Activated T-cell treated with anti-CD3 and anti-CD28 coated beads for 4 hours (primary cell): ENCODE measurements around the gene PAOX.
"Not testable (repeated sequence)": the region's sequence is repeated elsewhere in the genome, so short reads cannot be mapped to it uniquely, and the experiment has no call there.

Source experiments
- DNase-seq: peaks from one replicate; pipeline ENCODE4 v3.0.0-alpha.2; 2020

PAOX gene

GRCh38 chr10:133365461-133366129 lies 13.5 kb upstream of the PAOX start:
- DNase-seq: no peak

DNA sequence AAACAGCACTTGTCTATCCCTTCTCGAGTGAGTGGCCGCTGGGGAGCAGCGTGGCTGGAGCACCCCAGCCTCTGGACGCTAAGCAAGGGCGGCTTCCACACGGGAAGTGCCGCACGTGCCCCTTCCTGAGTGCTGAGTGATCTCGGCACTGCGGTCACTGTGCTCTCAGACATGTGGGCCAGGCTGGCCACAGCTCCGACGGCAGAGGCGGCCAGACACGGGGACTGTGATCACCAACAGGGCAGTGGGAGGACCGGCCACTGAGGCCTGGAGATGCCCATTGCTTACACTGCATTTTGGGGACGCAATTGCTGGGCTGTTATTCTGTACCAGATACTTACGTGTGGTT lies 13.0 kb upstream of the PAOX start:
- no peak for DNase-seq

DNA sequence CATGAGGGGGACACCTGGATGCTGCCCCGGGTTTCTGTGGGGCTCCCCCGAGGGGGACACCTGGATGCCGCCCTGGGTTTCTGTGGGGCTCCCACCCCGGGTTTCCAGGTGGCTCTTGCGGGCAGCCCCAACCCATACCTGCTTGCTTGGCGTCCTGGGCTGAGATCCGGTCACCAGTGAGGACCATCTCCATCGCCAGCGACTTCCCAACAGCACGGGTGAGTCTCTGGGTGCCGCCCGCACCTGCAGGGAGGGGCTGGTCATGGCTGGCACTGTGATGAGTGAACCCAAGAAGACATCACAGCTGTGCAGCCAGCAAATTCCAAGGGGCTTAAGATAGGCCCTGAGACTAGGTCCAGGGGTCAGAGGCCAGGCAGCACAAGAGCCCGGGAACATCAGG lies 12.3 kb upstream of the PAOX start:
- DNase-seq: no peak

- DNase-seq: not testable (repeated sequence)
Measured at GRCh38 chr10:133367461-133367860, 11.6 kb upstream of the PAOX start.

GRCh38 chr10:133368153-133368552 lies 10.9 kb upstream of the PAOX start:
- no peak for DNase-seq

- DNase-seq: no peak
Measured at GRCh38 chr10:133370030-133370786, 8.9 kb upstream of the PAOX start.

GRCh38 chr10:133372507-133372906 lies 6.6 kb upstream of the PAOX start:
- DNase-seq: no peak

GRCh38 chr10:133373174-133374090 lies 5.6 kb upstream of the PAOX start, which contains the start of gene ECHS1:
ECHS1 (minus strand) TSS chr10:133373354; CDS start chr10:133373333, 21 bp downstream.
- peak; percentile 87 for DNase-seq

GRCh38 chr10:133375357-133376115 lies 3.5 kb upstream of the PAOX start:
- no peak for DNase-seq

DNA sequence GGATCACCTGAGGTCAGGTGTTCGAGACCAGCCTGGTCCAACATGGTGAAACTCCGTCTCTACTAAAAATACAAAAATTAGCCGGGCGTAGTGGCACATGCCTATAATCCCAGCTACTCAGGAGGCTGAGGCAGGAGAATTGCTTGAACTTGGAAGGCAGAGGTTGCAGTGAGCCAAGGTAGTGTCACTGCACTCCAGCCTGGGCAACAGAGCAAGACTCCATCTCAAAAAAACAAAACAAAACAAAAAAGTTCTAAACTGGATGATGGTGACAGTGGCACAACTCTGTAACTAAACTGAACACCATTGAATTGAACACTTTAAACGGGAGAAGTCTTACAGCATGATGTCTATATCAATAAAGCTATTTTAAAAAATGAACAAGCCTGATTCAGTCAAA lies 2.9 kb upstream of the PAOX start:
- DNase-seq: not testable (repeated sequence)

- DNase-seq: no peak
Measured at GRCh38 chr10:133377025-133377817, 1.8 kb upstream of the PAOX start.

GRCh38 chr10:133377818-133378250 lies 1.2 kb upstream of the PAOX start:
- DNase-seq: no peak

GRCh38 chr10:133378251-133379096 lies 588 bp upstream of the PAOX start:
- DNase-seq: no peak

DNA sequence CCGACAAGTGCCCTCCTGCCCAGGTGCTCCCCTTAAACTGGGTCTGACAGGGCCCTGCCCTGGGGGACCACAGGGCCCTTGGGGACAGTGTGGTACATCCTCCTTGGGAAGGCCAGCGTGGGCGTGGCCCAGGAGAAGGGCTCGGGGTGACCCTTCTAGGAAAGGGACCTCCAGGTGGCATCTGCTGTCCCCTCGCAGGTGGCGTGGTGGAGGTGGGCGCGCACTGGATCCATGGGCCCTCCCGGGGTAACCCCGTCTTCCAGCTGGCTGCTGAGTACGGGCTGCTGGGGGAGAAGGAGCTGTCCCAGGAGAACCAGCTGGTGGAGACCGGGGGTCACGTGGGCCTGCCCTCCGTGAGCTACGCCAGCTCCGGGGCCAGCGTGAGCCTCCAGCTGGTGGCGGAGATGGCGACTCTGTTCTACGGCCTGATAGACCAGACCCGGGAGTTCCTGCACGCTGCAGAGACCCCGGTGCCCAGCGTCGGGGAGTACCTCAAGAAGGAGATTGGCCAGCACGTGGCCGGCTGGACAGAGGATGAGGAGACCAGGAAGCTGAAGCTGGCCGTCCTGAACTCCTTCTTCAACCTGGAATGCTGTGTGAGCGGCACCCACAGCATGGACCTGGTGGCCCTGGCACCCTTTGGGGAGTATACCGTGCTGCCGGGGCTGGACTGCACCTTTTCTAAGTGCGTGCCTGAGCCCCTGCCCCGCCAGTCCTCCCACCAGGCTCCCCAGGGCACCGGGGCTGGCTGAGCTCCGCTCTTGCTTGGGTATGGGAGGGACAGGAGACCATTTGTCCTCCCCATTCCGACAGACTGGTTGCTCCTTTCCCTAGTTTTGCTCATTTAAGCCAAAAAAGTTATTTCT lies 972 bp downstream of the PAOX start:
- DNase-seq: no peak

DNA sequence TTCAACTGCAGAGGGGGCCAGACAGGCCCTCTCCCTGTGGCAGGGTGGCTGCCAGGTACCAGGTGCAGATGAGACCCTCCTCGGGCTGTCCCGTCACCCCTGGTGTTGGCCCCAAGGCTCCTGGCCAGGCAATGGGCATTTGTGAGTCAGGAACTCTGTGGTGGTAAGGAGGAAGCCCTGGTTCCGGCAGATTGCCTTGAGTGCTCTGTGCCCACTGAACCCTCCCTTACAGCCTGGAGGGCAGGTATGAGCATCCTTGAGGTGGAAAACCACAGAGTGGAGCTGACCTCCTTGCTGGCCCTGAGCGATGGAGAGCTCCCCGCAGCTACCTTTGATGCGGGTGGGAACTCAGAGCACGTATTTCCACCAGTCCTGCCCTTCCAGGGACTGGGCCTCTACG lies 2.0 kb downstream of the PAOX start:
- DNase-seq: no peak

DNA sequence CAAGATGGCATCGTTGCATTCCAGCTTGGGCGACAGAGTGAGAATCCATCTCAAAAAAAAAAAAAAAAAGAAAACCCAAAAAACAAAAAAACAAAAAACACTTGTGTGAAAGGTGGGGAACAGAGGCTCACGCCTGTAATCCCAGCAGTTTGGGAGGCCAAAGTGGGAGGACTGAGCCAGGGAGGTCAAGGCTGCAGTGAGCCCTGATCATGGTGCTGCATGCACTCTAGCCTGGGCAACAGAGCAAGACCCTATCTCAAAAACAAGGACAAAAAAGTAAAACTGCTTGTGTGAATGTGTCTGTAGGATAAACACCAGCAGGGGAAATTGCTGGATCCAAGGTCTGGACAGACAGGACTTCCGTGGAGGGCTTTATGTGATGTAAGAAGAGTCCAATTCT lies 4.5 kb downstream of the PAOX start:
- DNase-seq: no peak

DNA sequence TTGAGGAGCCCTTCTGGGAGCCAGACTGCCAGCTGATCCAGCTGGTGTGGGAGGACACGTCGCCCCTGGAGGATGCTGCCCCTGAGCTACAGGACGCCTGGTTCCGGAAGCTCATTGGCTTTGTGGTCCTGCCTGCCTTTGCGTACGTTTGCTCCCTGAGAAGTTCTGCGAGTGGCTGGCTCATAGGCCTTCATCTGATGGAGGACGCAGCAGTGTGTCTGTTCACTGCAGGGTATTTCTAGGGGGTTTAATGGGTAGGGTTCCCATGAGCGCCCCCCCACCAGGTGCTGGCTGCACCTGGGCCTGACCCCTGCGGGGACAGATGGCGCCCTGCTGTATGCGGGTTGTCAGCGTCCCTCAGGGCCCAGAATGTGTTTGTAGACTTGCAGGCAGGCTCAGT lies 5.0 kb downstream of the PAOX start:
- no peak for DNase-seq

DNA sequence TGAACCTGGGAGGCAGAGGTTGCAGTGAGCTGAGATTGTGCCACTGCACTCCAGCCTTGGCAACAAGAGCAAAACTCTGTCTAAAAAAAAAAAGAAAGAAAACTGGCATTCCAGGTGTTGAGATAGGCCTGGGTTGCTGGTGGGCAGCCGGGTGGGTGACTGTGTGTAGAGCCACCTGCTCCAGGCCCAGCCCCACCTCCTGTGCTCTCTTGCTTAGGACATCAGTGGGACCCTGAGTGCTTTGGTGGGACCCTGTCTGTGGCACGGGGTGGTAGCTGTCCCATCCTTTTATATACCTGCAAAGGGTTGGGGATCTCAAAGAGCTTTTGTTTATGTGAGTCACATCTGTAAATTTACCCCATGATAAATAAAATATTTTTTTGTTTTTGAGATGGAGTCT lies 6.2 kb downstream of the PAOX start:
- no peak for DNase-seq

GRCh38 chr10:133386951-133387350 lies 7.9 kb downstream of the PAOX start:
- not testable (repeated sequence) for DNase-seq
